Esophagus squamous epithelium (tissue), 4 donors: Measurements from ENCODE around the gene PM20D1.

ENCODE experiments used
- CTCF ChIP-seq, 6 experiments: fragments of 450-650 bp in 4 of 6; fragments of 200-600 bp in 2 of 6; sonication (generic) in 2 of 6; IDR thresholded peaks; one replicate each; pipeline ENCODE4 v1.5.1; 2016 to 2019; ENCODE audit warnings: antibody characterized with exemption in 6 of 6, mild to moderate bottlenecking in 4 of 6, moderate library complexity in 4 of 6
- POLR2A ChIP-seq, 4 donors: fragments of 450-650 bp; IDR thresholded peaks; one replicate each; pipeline ENCODE4 v1.6.1; 2017; ENCODE audit warnings: antibody characterized with exemption in 4 of 4, mild to moderate bottlenecking in 4 of 4, moderate library complexity in 3 of 4

- no peak for TF ChIP-seq POLR2A (IDR thresholded peaks at IDR 0.05)
- TF ChIP-seq CTCF (IDR thresholded peaks at IDR 0.05): no peak
Measured at GRCh38 chr1:205822397-205822796, 27.5 kb downstream of the PM20D1 start.
